GM23338 (cell line): ENCODE results near the gene DSCAML1. TPM values are rescaled to one million over a fixed set of nuclear protein-coding genes. Genes with fewer than 3 reads are reported as not detected.

ENCODE experiments used
- ATAC-seq: fragments of 200-7000 bp; cut with Tn5 transposase; 3 replicates; pipeline ENCODE4 v1.9.1; 2020
- DNase-seq: peaks from one replicate; pipeline ENCODE4 v3.0.0-alpha.2; 2015; ENCODE audit warnings: low spot score
- H2AFZ ChIP-seq: fragments of 200-600 bp; sonication (generic); 2 replicates; pipeline ENCODE4 v1.8.0; 2016; ENCODE audit warnings: antibody characterized with exemption, mild to moderate bottlenecking, moderate library complexity
- H3F3A ChIP-seq: fragments of 200-600 bp; sonication (generic); replicated peaks from 2 replicates; pipeline ENCODE4 v1.8.0; 2017; ENCODE audit warnings: antibody characterized with exemption, mixed run types, low read depth
- H3K27ac ChIP-seq: fragments of 200-600 bp; sonication (generic); 2 replicates; pipeline ENCODE4 v1.6.1; 2016; ENCODE audit warnings: low read depth
- H3K27me3 ChIP-seq: fragments of 200-600 bp; sonication (generic); 2 replicates; pipeline ENCODE4 v1.8.0; 2016; ENCODE audit warnings: mild to moderate bottlenecking, mixed run types, moderate library complexity; ENCODE audit not compliant: insufficient read depth
- H3K36me3 ChIP-seq: fragments of 200-600 bp; sonication (generic); 2 replicates; pipeline ENCODE4 v1.8.0; 2016; ENCODE audit warnings: mild to moderate bottlenecking; ENCODE audit not compliant: insufficient read depth
- H3K4me1 ChIP-seq: fragments of 200-600 bp; sonication (generic); 2 replicates; pipeline ENCODE4 v1.8.0; 2016; ENCODE audit warnings: mild to moderate bottlenecking, moderate library complexity; ENCODE audit not compliant: insufficient read depth
- H3K4me2 ChIP-seq: fragments of 200-600 bp; sonication (generic); 2 replicates; pipeline ENCODE4 v1.7.1; 2017; ENCODE audit warnings: mixed run types
- H3K4me3 ChIP-seq: fragments of 200-600 bp; sonication (generic); 2 replicates; pipeline ENCODE4 v1.6.1; 2016; ENCODE audit warnings: mixed run types
- H3K79me2 ChIP-seq: fragments of 200-600 bp; sonication (generic); replicated peaks from 2 replicates; pipeline ENCODE4 v1.8.0; 2017; ENCODE audit warnings: mild to moderate bottlenecking; ENCODE audit not compliant: insufficient read depth
- H3K9me2 ChIP-seq: fragments of 200-600 bp; sonication (generic); 2 replicates; pipeline ENCODE4 v1.8.0; 2017; ENCODE audit not compliant: insufficient read depth
- H4K20me1 ChIP-seq: fragments of 200-600 bp; sonication (generic); replicated peaks from 2 replicates; pipeline ENCODE4 v1.8.0; 2017; ENCODE audit warnings: mild to moderate bottlenecking; ENCODE audit not compliant: insufficient read depth
- H3K27ac Mint-ChIP-seq: 2 replicates; pipeline ENCODE4 v1.8.0; 2020; ENCODE audit warnings: inconsistent platforms, mild to moderate bottlenecking, moderate library complexity, mixed read lengths
- H3K27me3 Mint-ChIP-seq: 3 replicates; pipeline ENCODE4 v1.8.0; 2022; ENCODE audit warnings: low read depth, mild to moderate bottlenecking, moderate library complexity, mixed read lengths, inconsistent platforms; ENCODE audit not compliant: insufficient read depth, poor library complexity
- H3K36me3 Mint-ChIP-seq: 3 replicates; pipeline ENCODE4 v1.8.0; 2021; ENCODE audit warnings: low read depth, mild to moderate bottlenecking, inconsistent platforms, moderate library complexity, mixed read lengths
- H3K4me1 Mint-ChIP-seq: 3 replicates; pipeline ENCODE4 v1.8.0; 2020; ENCODE audit warnings: mild to moderate bottlenecking, inconsistent platforms, mixed read lengths
- H3K4me3 Mint-ChIP-seq: 3 replicates; pipeline ENCODE4 v1.8.0; 2021; ENCODE audit warnings: moderate library complexity, mild to moderate bottlenecking, inconsistent platforms, mixed read lengths
- H3K9me3 Mint-ChIP-seq: 3 replicates; pipeline ENCODE4 v1.8.0; 2020; ENCODE audit warnings: moderate library complexity, mild to moderate bottlenecking, inconsistent platforms, mixed read lengths
- CTCF ChIP-seq, 2 experiments: fragments of 200-600 bp in 1 of 2; sonication (generic) in 1 of 2; conservative IDR thresholded peaks; 2 replicates each; pipeline versions ENCODE4 v1.5.1 to v1.6.1; 2016 to 2017; ENCODE audit warnings: antibody characterized with exemption in 2 of 2, low read depth in 2 of 2, mild to moderate bottlenecking in 2 of 2, moderate library complexity in 1 of 2
- ETS1 ChIP-seq: IDR thresholded peaks from 2 replicates; pipeline ENCODE4 v1.6.1; 2016; ENCODE audit warnings: antibody characterized with exemption
- EZH2 ChIP-seq: fragments of 200-600 bp; sonication (generic); IDR thresholded peaks from one replicate; pipeline ENCODE4 v1.8.0; 2017; ENCODE audit warnings: antibody characterized with exemption, mild to moderate bottlenecking, low read depth; ENCODE audit not compliant: unreplicated experiment
- EZH2phosphoT487 ChIP-seq: fragments of 200-600 bp; sonication (generic); IDR thresholded peaks from one replicate; pipeline ENCODE4 v1.8.1; 2018; ENCODE audit warnings: antibody characterized with exemption; ENCODE audit not compliant: unreplicated experiment
- NANOG ChIP-seq: IDR thresholded peaks from 2 replicates; pipeline ENCODE4 v1.6.1; 2016; ENCODE audit warnings: antibody characterized with exemption, borderline replicate concordance
- POLR2AphosphoS5 ChIP-seq: IDR thresholded peaks from 2 replicates; pipeline ENCODE4 v1.6.1; 2016; ENCODE audit warnings: antibody characterized with exemption, low read depth
- REST ChIP-seq: IDR thresholded peaks from one replicate; pipeline ENCODE4 v1.6.1; 2018; ENCODE audit warnings: antibody characterized with exemption; ENCODE audit not compliant: unreplicated experiment
- ZNF462 ChIP-seq: fragments of 250-450 bp; sonication (Bioruptor Pico); IDR thresholded peaks from 2 replicates; pipeline ENCODE4 v1.5.0; 2020; ENCODE audit warnings: mild to moderate bottlenecking, moderate library complexity
- polyA plus RNA-seq: library from polyadenylated mRNA; unstranded; fragments of >200 nt; fragmentation: Nextera tagmentation; extraction: Ambion mirVana; gene quantifications from 2 replicates; pipeline ENCODE4 v1.2.1, GENCODE V29; 2016
- total RNA-seq: library from RNA; depleted of rRNA; stranded (reverse); fragments of >200 nt; shearing (Covaris generic); gene quantifications from 2 replicates; pipeline ENCODE4 v1.2.3, GENCODE V29; 2014

The DSCAML1 gene
- total and polyA plus RNA-seq, 2 experiments from 2014 or later: 0.17 TPM; not detected in 1

GRCh38 chr11:117623831-117624271, 173.2 kb downstream of the DSCAML1 start (continued):
- TF ChIP-seq ZNF462 (no peak), REST (no peak), POLR2AphosphoS5 (no peak), EZH2phosphoT487 (no peak)

GRCh38 chr11:117621226-117621625, 175.8 kb downstream of the DSCAML1 start:
- H3K9me3 Mint-ChIP-seq: peaks cover 5% of the 10 kb centered on the region; the same call in 1 of the 3 replicates
- ATAC-seq: no peak
- TF ChIP-seq NANOG (no peak), EZH2 (no peak), ETS1 (no peak), CTCF (conservative IDR thresholded peaks at IDR 0.05; ENCODE audit: low read depth in 2 of 2) (peak; percentile 63 to 78)

More at GRCh38 chr11:117621226-117621625, 175.8 kb downstream of the DSCAML1 start:
- Mint-ChIP-seq H3K4me3 (no peak overlapping the region), H3K4me1 (peaks cover 19% of the 10 kb centered on the region; the same call in 2 of the 3 replicates), H3K36me3 (no peaks in the 10 kb centered on the region), H3K27me3 (peaks cover 6% of the 10 kb centered on the region), H3K27ac (no peak overlapping the region)
- H3K4me1 ChIP-seq: no peaks in the 10 kb centered on the region; the same call in 1 of the 2 replicates
- no peak overlapping the region for H3K27ac ChIP-seq
- H3F3A ChIP-seq: no peaks in the 10 kb centered on the region
- no peak overlapping the region for H3K4me3 ChIP-seq
- H3K9me2 ChIP-seq: no peaks in the 10 kb centered on the region
- no peaks in the 10 kb centered on the region for H4K20me1 ChIP-seq
- H3K79me2 ChIP-seq: no peaks in the 10 kb centered on the region
- no peaks in the 10 kb centered on the region for H3K36me3 ChIP-seq
- no peaks in the 10 kb centered on the region for H3K27me3 ChIP-seq
- no peak overlapping the region for H2AFZ ChIP-seq
- no peak overlapping the region for H3K4me2 ChIP-seq
- peak; percentile 41 for DNase-seq
